ENCODE data around the gene SRGN.

Gene SRGN

GRCh38 chr10:69097729-69098128 is 9.8 kb downstream of the SRGN start:
- no peak for TF ChIP-seq CTCF (IDR thresholded peaks at IDR 0.05)

- no peak for TF ChIP-seq CTCF (IDR thresholded peaks at IDR 0.05)
Measured at GRCh38 chr10:69100136-69100872, 12.4 kb downstream of the SRGN start.

GRCh38 chr10:69101451-69102095 is 13.7 kb downstream of the SRGN start:
- TF ChIP-seq CTCF (IDR thresholded peaks at IDR 0.05): no peak

- TF ChIP-seq CTCF (IDR thresholded peaks at IDR 0.05): no peak
Measured at GRCh38 chr10:69102440-69102839, 14.5 kb downstream of the SRGN start.

- no peak for TF ChIP-seq CTCF (IDR thresholded peaks at IDR 0.05)
Measured at GRCh38 chr10:69103784-69104183, 15.9 kb downstream of the SRGN start.

GRCh38 chr10:69104994-69105790 is 17.3 kb downstream of the SRGN start:
- no peak for TF ChIP-seq CTCF (IDR thresholded peaks at IDR 0.05)

- no peak for TF ChIP-seq CTCF (IDR thresholded peaks at IDR 0.05)
Measured at GRCh38 chr10:69107176-69107490, 19.2 kb downstream of the SRGN start.

All from LNCAP (cell line).